ENCODE measurements around the gene ETNK1. TPM values are rescaled to one million over a fixed set of nuclear protein-coding genes. Genes with fewer than 3 reads are reported as not detected.
A peak's percentile ranks its signal among the peaks of the same experiment; 100 is the strongest.

ETNK1 gene
- polyA plus RNA-seq, 2 donors = 8.2 to 21.8 TPM

- Histone ChIP-seq H3K27ac (ENCODE audit: low read depth in 2 of 2, low read length in 1 of 2) (no peak overlapping the region), H3K9me3 (ENCODE audit: control insufficient read depth in 2 of 2, insufficient read depth in 1 of 2, low read depth in 1 of 2, low read length in 1 of 2) (no peaks in the 10 kb centered on the region), H3K4me3 (ENCODE audit: low read depth in 1 of 2, low read length in 2 of 2) (peak overlapping the region in 1 of 2 donors; percentile 30), H3K27me3 (ENCODE audit: control insufficient read depth in 1 of 2, insufficient read depth in 2 of 2, low read length in 2 of 2) (no peaks in the 10 kb centered on the region), H3K36me3 (ENCODE audit: control insufficient read depth in 2 of 2, insufficient read depth in 2 of 2, low read length in 1 of 2) (peaks cover 0 to under 1% of the 10 kb centered on the region in 2 donors), H3K4me1 (ENCODE audit: control insufficient read depth in 2 of 2, insufficient read depth in 2 of 2, low read length in 1 of 2) (no peaks in the 10 kb centered on the region)
- WGBS, 2 donors = 14 to 19% methylated on average over 2 of the region's 2 CpGs
These were observed 2.4 kb downstream of the ETNK1 start for GRCh38 chr12:22627371-22627770.

GRCh38 chr12:22628228-22628627 lies 3.3 kb downstream of the ETNK1 start:
- no peaks in the 10 kb centered on the region for H3K4me1 ChIP-seq (ENCODE audit: control insufficient read depth in 2 of 2, insufficient read depth in 2 of 2, low read length in 1 of 2)
- no peak overlapping the region for H3K27ac ChIP-seq (ENCODE audit: low read depth in 2 of 2, low read length in 1 of 2)
- H3K4me3 ChIP-seq (ENCODE audit: low read depth in 1 of 2, low read length in 2 of 2) = no peak overlapping the region
- no peaks in the 10 kb centered on the region for H3K9me3 ChIP-seq (ENCODE audit: control insufficient read depth in 2 of 2, insufficient read depth in 1 of 2, low read depth in 1 of 2, low read length in 1 of 2)
- 46 to 53% methylated on average over 4 of the region's 4 CpGs for WGBS, 2 donors
- no peaks in the 10 kb centered on the region for H3K27me3 ChIP-seq (ENCODE audit: control insufficient read depth in 1 of 2, insufficient read depth in 2 of 2, low read length in 2 of 2)
- peaks cover 0 to 2% of the 10 kb centered on the region in 2 donors for H3K36me3 ChIP-seq (ENCODE audit: control insufficient read depth in 2 of 2, insufficient read depth in 2 of 2, low read length in 1 of 2)

GRCh38 chr12:22631863-22632463 lies 7.0 kb downstream of the ETNK1 start:
- H3K4me1 ChIP-seq (ENCODE audit: control insufficient read depth in 2 of 2, insufficient read depth in 2 of 2, low read length in 1 of 2) = peaks cover 0 to 5% of the 10 kb centered on the region in 2 donors
- no peaks in the 10 kb centered on the region for H3K9me3 ChIP-seq (ENCODE audit: control insufficient read depth in 2 of 2, insufficient read depth in 1 of 2, low read depth in 1 of 2, low read length in 1 of 2)
- H3K36me3 ChIP-seq (ENCODE audit: control insufficient read depth in 2 of 2, insufficient read depth in 2 of 2, low read length in 1 of 2) = peaks cover 0 to 2% of the 10 kb centered on the region in 2 donors
- no peaks in the 10 kb centered on the region for H3K27me3 ChIP-seq (ENCODE audit: control insufficient read depth in 1 of 2, insufficient read depth in 2 of 2, low read length in 2 of 2)
- 59 to 61% methylated on average over 3 of the region's 3 CpGs for WGBS, 2 donors
- H3K27ac ChIP-seq (ENCODE audit: low read depth in 2 of 2, low read length in 1 of 2) = no peak overlapping the region
- H3K4me3 ChIP-seq (ENCODE audit: low read depth in 1 of 2, low read length in 2 of 2) = no peak overlapping the region

GRCh38 chr12:22634883-22635282 lies 9.9 kb downstream of the ETNK1 start:
- Histone ChIP-seq H3K4me3 (ENCODE audit: low read depth in 1 of 2, low read length in 2 of 2) (no peak overlapping the region), H3K27me3 (ENCODE audit: control insufficient read depth in 1 of 2, insufficient read depth in 2 of 2, low read length in 2 of 2) (no peaks in the 10 kb centered on the region), H3K27ac (ENCODE audit: low read depth in 2 of 2, low read length in 1 of 2) (no peak overlapping the region), H3K36me3 (ENCODE audit: control insufficient read depth in 2 of 2, insufficient read depth in 2 of 2, low read length in 1 of 2) (peaks cover 0 to 2% of the 10 kb centered on the region in 2 donors), H3K4me1 (ENCODE audit: control insufficient read depth in 2 of 2, insufficient read depth in 2 of 2, low read length in 1 of 2) (peaks cover 0 to 5% of the 10 kb centered on the region in 2 donors), H3K9me3 (ENCODE audit: control insufficient read depth in 2 of 2, insufficient read depth in 1 of 2, low read depth in 1 of 2, low read length in 1 of 2) (no peaks in the 10 kb centered on the region)
- WGBS, 2 donors = 70 to 85% methylated on average over 3 of the region's 3 CpGs

- Histone ChIP-seq H3K27ac (ENCODE audit: low read depth in 2 of 2, low read length in 1 of 2) (no peak overlapping the region), H3K27me3 (ENCODE audit: control insufficient read depth in 1 of 2, insufficient read depth in 2 of 2, low read length in 2 of 2) (no peaks in the 10 kb centered on the region), H3K4me3 (ENCODE audit: low read depth in 1 of 2, low read length in 2 of 2) (no peak overlapping the region), H3K4me1 (ENCODE audit: control insufficient read depth in 2 of 2, insufficient read depth in 2 of 2, low read length in 1 of 2) (peaks cover 0 to 5% of the 10 kb centered on the region in 2 donors), H3K36me3 (ENCODE audit: control insufficient read depth in 2 of 2, insufficient read depth in 2 of 2, low read length in 1 of 2) (peaks cover 0 to 2% of the 10 kb centered on the region in 2 donors), H3K9me3 (ENCODE audit: control insufficient read depth in 2 of 2, insufficient read depth in 1 of 2, low read depth in 1 of 2, low read length in 1 of 2) (no peaks in the 10 kb centered on the region)
- 36 to 45% methylated on average over 1 of the region's 1 CpG for WGBS, 2 donors
These were observed 10.8 kb downstream of the ETNK1 start for GRCh38 chr12:22635812-22636211.

GRCh38 chr12:22640851-22641250 lies 15.9 kb downstream of the ETNK1 start:
- Histone ChIP-seq H3K4me3 (ENCODE audit: low read depth in 1 of 2, low read length in 2 of 2) (no peak overlapping the region), H3K9me3 (ENCODE audit: control insufficient read depth in 2 of 2, insufficient read depth in 1 of 2, low read depth in 1 of 2, low read length in 1 of 2) (no peaks in the 10 kb centered on the region), H3K36me3 (ENCODE audit: control insufficient read depth in 2 of 2, insufficient read depth in 2 of 2, low read length in 1 of 2) (no peaks in the 10 kb centered on the region), H3K4me1 (ENCODE audit: control insufficient read depth in 2 of 2, insufficient read depth in 2 of 2, low read length in 1 of 2) (peaks cover 0 to under 1% of the 10 kb centered on the region in 2 donors), H3K27me3 (ENCODE audit: control insufficient read depth in 1 of 2, insufficient read depth in 2 of 2, low read length in 2 of 2) (no peaks in the 10 kb centered on the region), H3K27ac (ENCODE audit: low read depth in 2 of 2, low read length in 1 of 2) (no peak overlapping the region)
- WGBS, 2 donors = 98% methylated on average over 2 of the region's 2 CpGs

GRCh38 chr12:22641353-22642053 lies 16.5 kb downstream of the ETNK1 start:
- WGBS, 2 donors = 77 to 88% methylated on average over 3 of the region's 3 CpGs
- no peak overlapping the region for H3K27ac ChIP-seq (ENCODE audit: low read depth in 2 of 2, low read length in 1 of 2)
- no peak overlapping the region for H3K4me3 ChIP-seq (ENCODE audit: low read depth in 1 of 2, low read length in 2 of 2)
- H3K4me1 ChIP-seq (ENCODE audit: control insufficient read depth in 2 of 2, insufficient read depth in 2 of 2, low read length in 1 of 2) = no peaks in the 10 kb centered on the region
- H3K27me3 ChIP-seq (ENCODE audit: control insufficient read depth in 1 of 2, insufficient read depth in 2 of 2, low read length in 2 of 2) = no peaks in the 10 kb centered on the region
- H3K9me3 ChIP-seq (ENCODE audit: control insufficient read depth in 2 of 2, insufficient read depth in 1 of 2, low read depth in 1 of 2, low read length in 1 of 2) = no peaks in the 10 kb centered on the region
- H3K36me3 ChIP-seq (ENCODE audit: control insufficient read depth in 2 of 2, insufficient read depth in 2 of 2, low read length in 1 of 2) = no peaks in the 10 kb centered on the region

- WGBS, 2 donors = 97 to 99% methylated on average over 3 of the region's 3 CpGs
- no peaks in the 10 kb centered on the region for H3K9me3 ChIP-seq (ENCODE audit: control insufficient read depth in 2 of 2, insufficient read depth in 1 of 2, low read depth in 1 of 2, low read length in 1 of 2)
These were observed 23.7 kb downstream of the ETNK1 start for GRCh38 chr12:22648668-22649067.

GRCh38 chr12:22653075-22653474 lies 28.1 kb downstream of the ETNK1 start:
- Histone ChIP-seq H3K9me3 (ENCODE audit: control insufficient read depth in 2 of 2, insufficient read depth in 1 of 2, low read depth in 1 of 2, low read length in 1 of 2) (no peaks in the 10 kb centered on the region), H3K4me3 (ENCODE audit: low read depth in 1 of 2, low read length in 2 of 2) (no peak overlapping the region), H3K36me3 (ENCODE audit: control insufficient read depth in 2 of 2, insufficient read depth in 2 of 2, low read length in 1 of 2) (no peaks in the 10 kb centered on the region), H3K27ac (ENCODE audit: low read depth in 2 of 2, low read length in 1 of 2) (no peak overlapping the region), H3K4me1 (ENCODE audit: control insufficient read depth in 2 of 2, insufficient read depth in 2 of 2, low read length in 1 of 2) (no peaks in the 10 kb centered on the region), H3K27me3 (ENCODE audit: control insufficient read depth in 1 of 2, insufficient read depth in 2 of 2, low read length in 2 of 2) (no peaks in the 10 kb centered on the region)
- WGBS, 2 donors = 57 to 63% methylated on average over 2 of the region's 2 CpGs

More at GRCh38 chr12:22648668-22649067, 23.7 kb downstream of the ETNK1 start:
- Histone ChIP-seq H3K27me3 (ENCODE audit: control insufficient read depth in 1 of 2, insufficient read depth in 2 of 2, low read length in 2 of 2) (no peaks in the 10 kb centered on the region), H3K4me1 (ENCODE audit: control insufficient read depth in 2 of 2, insufficient read depth in 2 of 2, low read length in 1 of 2) (no peaks in the 10 kb centered on the region), H3K4me3 (ENCODE audit: low read depth in 1 of 2, low read length in 2 of 2) (no peak overlapping the region), H3K36me3 (ENCODE audit: control insufficient read depth in 2 of 2, insufficient read depth in 2 of 2, low read length in 1 of 2) (no peaks in the 10 kb centered on the region), H3K27ac (ENCODE audit: low read depth in 2 of 2, low read length in 1 of 2) (no peak overlapping the region)

GRCh38 chr12:22653791-22654190 lies 28.8 kb downstream of the ETNK1 start:
- Histone ChIP-seq H3K9me3 (ENCODE audit: control insufficient read depth in 2 of 2, insufficient read depth in 1 of 2, low read depth in 1 of 2, low read length in 1 of 2) (no peaks in the 10 kb centered on the region), H3K27me3 (ENCODE audit: control insufficient read depth in 1 of 2, insufficient read depth in 2 of 2, low read length in 2 of 2) (no peaks in the 10 kb centered on the region), H3K4me1 (ENCODE audit: control insufficient read depth in 2 of 2, insufficient read depth in 2 of 2, low read length in 1 of 2) (no peaks in the 10 kb centered on the region), H3K36me3 (ENCODE audit: control insufficient read depth in 2 of 2, insufficient read depth in 2 of 2, low read length in 1 of 2) (no peaks in the 10 kb centered on the region), H3K27ac (ENCODE audit: low read depth in 2 of 2, low read length in 1 of 2) (no peak overlapping the region), H3K4me3 (ENCODE audit: low read depth in 1 of 2, low read length in 2 of 2) (no peak overlapping the region)
